BLaER1 (cell line): ENCODE data around the gene TCF21.
"Not testable (repeated sequence)": the region's sequence is repeated elsewhere in the genome, so short reads cannot be mapped to it uniquely, and the experiment has no call there.

Experiments
- H3K27ac ChIP-seq: shearing (Covaris generic); formaldehyde crosslinking; 2 replicates; pipeline ENCODE4 v1.8.1; 2022
- H3K27me3 ChIP-seq: shearing (Covaris generic); formaldehyde crosslinking; 2 replicates; pipeline ENCODE4 v1.8.1; 2022
- H3K36me3 ChIP-seq: shearing (Covaris generic); formaldehyde crosslinking; 2 replicates; pipeline ENCODE4 v1.8.1; 2022
- H3K4me1 ChIP-seq: shearing (Covaris generic); formaldehyde crosslinking; 2 replicates; pipeline ENCODE4 v1.8.1; 2022
- H3K4me2 ChIP-seq: shearing (Covaris generic); formaldehyde crosslinking; 2 replicates; pipeline ENCODE4 v1.8.1; 2022
- H3K4me3 ChIP-seq: shearing (Covaris generic); formaldehyde crosslinking; 2 replicates; pipeline ENCODE4 v1.8.1; 2022
- H3K9ac ChIP-seq: shearing (Covaris generic); formaldehyde crosslinking; 2 replicates; pipeline ENCODE4 v1.8.1; 2022
- H3K9me3 ChIP-seq: shearing (Covaris generic); formaldehyde crosslinking; 2 replicates; pipeline ENCODE4 v1.8.1; 2022
- H4K20me1 ChIP-seq: shearing (Covaris generic); formaldehyde crosslinking; 2 replicates; pipeline ENCODE4 v1.8.1; 2022
- Cebpa-rat ChIP-seq: shearing (Covaris generic); IDR thresholded peaks from 2 replicates; pipeline ENCODE4 v1.8.1; 2022

The TCF21 gene

GRCh38 chr6:133888929-133889556, at the start of gene TCF21:
Gene TCF21 (plus strand): TSS chr6:133889113. CDS start chr6:133889398, 285 bp downstream.
- no peaks in the 10 kb centered on the region; the same call in 1 of the 2 replicates for H4K20me1 ChIP-seq
- no peaks in the 10 kb centered on the region for H3K4me1 ChIP-seq
- H3K27ac ChIP-seq, result no peak within 1 kb of the TSS
- no peak for TF ChIP-seq Cebpa-rat
- no peaks in the 10 kb centered on the region for H3K36me3 ChIP-seq
- no peak within 1 kb of the TSS for H3K4me2 ChIP-seq
- peaks cover 37% of the 10 kb centered on the region for H3K9me3 ChIP-seq
- no peak within 1 kb of the TSS for H3K9ac ChIP-seq
- H3K27me3 ChIP-seq, result peaks cover 62% of the 10 kb centered on the region
- no peak within 1 kb of the TSS for H3K4me3 ChIP-seq

DNA sequence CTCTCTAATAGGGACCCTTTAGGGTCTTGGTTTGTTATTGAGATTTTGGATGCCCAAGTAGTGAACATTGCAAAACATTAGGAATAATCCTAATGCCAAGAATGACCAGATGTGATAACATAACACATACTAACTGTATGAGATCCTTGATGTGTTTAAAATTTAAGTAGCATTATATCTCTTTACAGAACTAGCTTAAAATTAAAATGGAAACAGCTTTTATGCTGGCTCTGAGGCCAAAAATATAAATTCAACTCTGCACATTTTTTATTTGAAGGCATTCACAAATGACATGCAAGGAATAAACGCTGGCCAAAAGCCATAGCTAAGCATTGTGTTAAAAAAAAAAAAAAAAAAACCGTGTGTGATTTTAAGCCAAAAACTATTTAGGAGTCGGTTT, 47.7 kb upstream of the TCF21 start:
- no peaks in the 10 kb centered on the region for H3K27me3 ChIP-seq
- no peak for TF ChIP-seq Cebpa-rat
- no peaks in the 10 kb centered on the region for H3K9me3 ChIP-seq

GRCh38 chr6:133843098-133843497, 45.8 kb upstream of the TCF21 start:
- Histone ChIP-seq H3K27me3 (no peaks in the 10 kb centered on the region), H3K4me1 (no peaks in the 10 kb centered on the region), H3K9ac (no peak overlapping the region), H3K4me3 (no peak overlapping the region), H3K4me2 (no peak overlapping the region), H4K20me1 (no peaks in the 10 kb centered on the region), H3K36me3 (no peaks in the 10 kb centered on the region), H3K27ac (no peak overlapping the region), H3K9me3 (no peaks in the 10 kb centered on the region)
- no peak for TF ChIP-seq Cebpa-rat

More for the DNA sequence above, 47.7 kb upstream of the TCF21 start:
- Histone ChIP-seq H3K36me3 (no peaks in the 10 kb centered on the region), H3K4me1 (no peaks in the 10 kb centered on the region), H3K4me2 (no peak overlapping the region), H4K20me1 (no peaks in the 10 kb centered on the region), H3K27ac (no peak overlapping the region), H3K9ac (no peak overlapping the region), H3K4me3 (no peak overlapping the region)

DNA sequence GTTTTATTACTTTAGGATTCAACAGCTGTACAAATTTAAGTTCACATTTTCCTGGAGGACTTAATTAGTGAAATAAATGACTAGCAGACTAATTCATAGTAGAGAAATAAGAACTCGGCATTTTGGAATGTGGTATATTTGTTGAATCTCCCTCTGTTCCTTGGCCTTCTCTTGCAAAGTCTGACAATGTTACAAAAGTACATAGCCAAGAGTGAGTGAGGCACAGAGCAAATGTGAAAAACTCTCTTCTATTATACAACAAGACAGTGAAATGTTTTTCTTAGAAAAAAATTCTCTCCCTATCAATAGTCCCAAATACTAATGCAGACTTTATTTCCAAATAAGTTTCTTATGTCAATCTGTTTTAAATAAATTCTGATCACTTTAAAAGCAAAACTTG, 44.2 kb upstream of the TCF21 start:
- H3K27me3 ChIP-seq, result no peaks in the 10 kb centered on the region
- H3K4me1 ChIP-seq, result no peaks in the 10 kb centered on the region
- no peak overlapping the region for H3K27ac ChIP-seq
- H3K4me3 ChIP-seq, result no peak overlapping the region
- no peak overlapping the region for H3K4me2 ChIP-seq
- TF ChIP-seq Cebpa-rat, result no peak
- no peak overlapping the region for H3K9ac ChIP-seq
- H3K36me3 ChIP-seq, result no peaks in the 10 kb centered on the region
- no peaks in the 10 kb centered on the region for H4K20me1 ChIP-seq
- no peaks in the 10 kb centered on the region for H3K9me3 ChIP-seq

DNA sequence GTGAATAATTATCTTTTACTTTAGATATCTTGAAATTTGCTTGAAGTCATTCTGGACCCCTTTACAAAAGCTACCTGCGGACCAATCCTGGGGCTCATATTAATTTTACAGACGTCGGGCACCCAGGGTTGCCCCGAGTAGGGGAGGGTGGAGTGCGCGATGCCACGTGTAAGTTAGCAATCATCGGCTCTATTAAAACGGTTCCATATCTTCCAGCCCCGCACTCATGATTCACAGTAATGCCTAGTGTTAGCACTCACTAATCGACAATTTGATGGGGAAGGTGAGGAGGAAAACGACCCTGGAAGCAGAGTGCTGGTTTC, 34.9 kb upstream of the TCF21 start:
- Histone ChIP-seq H3K27me3 (peaks cover 26% of the 10 kb centered on the region), H4K20me1 (no peaks in the 10 kb centered on the region), H3K4me1 (no peaks in the 10 kb centered on the region), H3K36me3 (no peaks in the 10 kb centered on the region), H3K9ac (no peak overlapping the region), H3K27ac (no peak overlapping the region), H3K4me2 (no peak overlapping the region), H3K4me3 (no peak overlapping the region), H3K9me3 (peaks cover 19% of the 10 kb centered on the region)
- no peak for TF ChIP-seq Cebpa-rat

DNA sequence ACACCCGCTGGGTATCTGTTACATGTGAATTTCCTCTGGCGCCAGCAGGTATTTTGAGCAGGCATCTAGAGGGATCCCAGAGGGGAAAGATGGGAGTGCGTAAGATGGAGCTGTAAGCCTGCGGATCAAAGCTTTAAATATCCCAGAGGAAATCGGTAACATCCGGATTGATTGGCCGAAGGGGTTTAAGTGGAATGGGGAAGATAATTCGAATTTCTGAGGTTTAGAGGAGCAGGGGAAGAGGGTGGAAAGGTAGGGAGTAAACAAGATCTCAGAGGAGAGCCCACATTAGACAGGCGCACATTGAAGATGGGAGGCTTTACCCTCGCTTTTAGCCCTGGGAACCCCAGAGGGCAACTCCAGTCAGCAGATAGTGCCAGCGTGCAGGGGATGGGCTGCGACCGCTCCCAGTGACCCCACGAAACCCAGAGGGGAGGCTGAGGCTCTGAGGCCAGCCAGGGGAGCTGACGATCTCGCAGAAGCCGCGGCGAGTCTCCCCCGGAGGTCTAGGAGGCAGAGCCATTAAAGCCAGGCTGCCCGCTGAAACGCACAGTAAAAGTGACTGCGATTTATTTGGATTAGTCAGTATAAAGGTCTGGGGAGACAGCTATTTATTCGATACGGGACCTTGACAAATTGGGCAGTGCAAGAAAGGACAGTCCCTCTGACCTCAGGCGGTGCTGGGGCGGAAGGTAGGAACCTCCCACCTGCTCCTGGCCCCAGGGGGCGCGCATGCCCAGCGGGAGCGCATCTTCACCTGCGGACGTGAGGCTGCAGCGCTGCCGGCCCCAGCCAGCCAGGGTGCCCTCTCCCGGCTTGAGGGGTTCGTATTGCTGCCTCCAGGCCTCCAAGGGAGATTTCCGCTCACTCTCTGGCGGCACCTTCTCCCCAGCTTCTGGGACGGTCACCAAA, 34.3 kb upstream of the TCF21 start:
- peaks cover 26% of the 10 kb centered on the region for H3K27me3 ChIP-seq

GRCh38 chr6:133855276-133855990, 33.5 kb upstream of the TCF21 start:
- Histone ChIP-seq H3K27me3 (peaks cover 26% of the 10 kb centered on the region), H3K4me2 (no peak overlapping the region), H3K4me1 (no peaks in the 10 kb centered on the region), H3K27ac (no peak overlapping the region), H4K20me1 (no peaks in the 10 kb centered on the region), H3K4me3 (no peak overlapping the region), H3K9ac (no peak overlapping the region), H3K36me3 (no peaks in the 10 kb centered on the region), H3K9me3 (peaks cover 26% of the 10 kb centered on the region)
- no peak for TF ChIP-seq Cebpa-rat

More for the DNA sequence above, 34.3 kb upstream of the TCF21 start:
- Histone ChIP-seq H3K4me3 (no peak overlapping the region; the same call in 1 of the 2 replicates), H3K27ac (no peak overlapping the region), H3K4me1 (no peaks in the 10 kb centered on the region), H4K20me1 (no peaks in the 10 kb centered on the region), H3K9me3 (peaks cover 19% of the 10 kb centered on the region), H3K9ac (no peak overlapping the region), H3K4me2 (no peak overlapping the region), H3K36me3 (no peaks in the 10 kb centered on the region)
- no peak for TF ChIP-seq Cebpa-rat

- H3K27ac ChIP-seq, result no peak overlapping the region
- H3K4me2 ChIP-seq, result no peak overlapping the region
- no peaks in the 10 kb centered on the region for H3K36me3 ChIP-seq
- H4K20me1 ChIP-seq, result no peaks in the 10 kb centered on the region
- TF ChIP-seq Cebpa-rat, result no peak
- no peaks in the 10 kb centered on the region for H3K4me1 ChIP-seq
- H3K9ac ChIP-seq, result no peak overlapping the region
- no peak overlapping the region for H3K4me3 ChIP-seq
- H3K9me3 ChIP-seq, result peaks cover 30% of the 10 kb centered on the region
- peaks cover 26% of the 10 kb centered on the region for H3K27me3 ChIP-seq
Observed at GRCh38 chr6:133855991-133856370, 32.9 kb upstream of the TCF21 start.

- H3K27me3 ChIP-seq, result peaks cover 26% of the 10 kb centered on the region
- no peaks in the 10 kb centered on the region for H4K20me1 ChIP-seq
- H3K4me2 ChIP-seq, result no peak overlapping the region
- H3K9ac ChIP-seq, result no peak overlapping the region
- H3K36me3 ChIP-seq, result no peaks in the 10 kb centered on the region
- H3K4me1 ChIP-seq, result no peaks in the 10 kb centered on the region
- no peak overlapping the region for H3K27ac ChIP-seq
- no peak for TF ChIP-seq Cebpa-rat
- peaks cover 32% of the 10 kb centered on the region for H3K9me3 ChIP-seq
- H3K4me3 ChIP-seq, result no peak overlapping the region
Observed at GRCh38 chr6:133856911-133857310, 32.0 kb upstream of the TCF21 start.

GRCh38 chr6:133857696-133858095, 31.2 kb upstream of the TCF21 start:
- Histone ChIP-seq H3K4me2 (no peak overlapping the region), H3K36me3 (no peaks in the 10 kb centered on the region), H4K20me1 (no peaks in the 10 kb centered on the region), H3K27ac (no peak overlapping the region), H3K4me3 (no peak overlapping the region), H3K9me3 (peaks cover 40% of the 10 kb centered on the region), H3K4me1 (no peaks in the 10 kb centered on the region), H3K9ac (no peak overlapping the region), H3K27me3 (peaks cover 26% of the 10 kb centered on the region)
- TF ChIP-seq Cebpa-rat, result no peak

DNA sequence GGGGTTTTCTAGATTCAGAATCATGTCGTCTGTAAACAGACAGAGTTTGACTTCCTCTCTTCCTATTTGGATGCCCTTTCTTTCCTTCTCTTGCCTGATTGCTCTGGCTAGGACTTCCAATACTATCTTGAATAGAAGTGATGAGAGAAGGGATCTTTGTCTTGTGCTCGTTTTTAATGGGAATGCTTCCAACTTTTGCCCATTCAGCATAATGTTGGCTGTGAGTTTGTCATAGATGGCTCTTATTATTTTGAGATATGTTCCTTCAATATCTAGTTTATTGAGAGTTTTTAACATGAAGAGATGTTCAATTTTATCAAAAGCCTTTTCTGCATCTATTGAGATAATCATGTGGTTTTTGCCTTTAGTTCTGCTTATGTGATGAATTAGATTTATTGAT, 27.6 kb upstream of the TCF21 start:
- not testable (repeated sequence) for H3K9ac ChIP-seq, H3K4me3 ChIP-seq, H3K4me1 ChIP-seq, H3K4me2 ChIP-seq, H3K27ac ChIP-seq, H4K20me1 ChIP-seq, H3K36me3 ChIP-seq, H3K27me3 ChIP-seq
- peaks cover 48% of the 10 kb centered on the region for H3K9me3 ChIP-seq
